ENCODE data around the gene PARP8.

Gene PARP8

DNA sequence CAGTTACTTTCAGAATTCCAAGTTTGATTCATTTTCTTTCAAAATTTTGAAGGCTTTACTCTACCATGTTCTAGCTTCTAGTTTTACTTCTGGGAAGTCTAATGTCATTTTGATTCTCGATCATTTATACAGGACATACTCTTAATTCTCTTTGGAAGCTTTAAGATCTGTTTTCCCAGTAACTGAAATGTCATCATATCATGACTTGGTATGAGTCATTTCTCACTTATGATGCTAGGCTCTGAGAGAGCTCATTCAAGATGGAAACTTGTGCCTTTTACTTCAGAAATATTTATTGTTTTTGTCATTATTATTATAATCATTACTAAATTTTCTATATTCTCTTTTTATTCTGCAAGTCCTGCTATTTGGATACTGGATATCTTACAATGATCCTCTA is 222.3 kb downstream of the PARP8 start:
- ATAC-seq (ENCODE audit: insufficient read depth, low read depth) (no peak), DNase-seq (no peak)
- Histone ChIP-seq H3K9me3 (ENCODE audit: insufficient read depth, low read length, severe bottlenecking) (no peaks in the 10 kb centered on the region), H3K4me1 (ENCODE audit: insufficient read depth, low read length) (no peaks in the 10 kb centered on the region), H3K27me3 (ENCODE audit: insufficient read depth, low read length, poor library complexity) (no peaks in the 10 kb centered on the region), H3K4me2 (ENCODE audit: insufficient read depth, low read length) (no peak overlapping the region), H2AFZ (ENCODE audit: low read depth, low read length) (no peak overlapping the region), H3K79me2 (ENCODE audit: insufficient read depth, low read length) (no peaks in the 10 kb centered on the region), H3K27ac (ENCODE audit: low read length) (no peak overlapping the region), H3K36me3 (ENCODE audit: insufficient read depth, low read length) (no peaks in the 10 kb centered on the region), H3K9ac (ENCODE audit: low read depth, low read length) (no peak overlapping the region), H4K20me1 (ENCODE audit: insufficient read depth, low read length) (no peaks in the 10 kb centered on the region), H3K4me3 (ENCODE audit: low read depth in 1 of 2, low read length in 2 of 2) (no peak overlapping the region)
- no peak for TF ChIP-seq EZH2 (IDR thresholded peaks at IDR 0.05; ENCODE audit: borderline replicate concordance, low read depth, low read length, severe bottlenecking)
- TF ChIP-seq, protein P1, sequence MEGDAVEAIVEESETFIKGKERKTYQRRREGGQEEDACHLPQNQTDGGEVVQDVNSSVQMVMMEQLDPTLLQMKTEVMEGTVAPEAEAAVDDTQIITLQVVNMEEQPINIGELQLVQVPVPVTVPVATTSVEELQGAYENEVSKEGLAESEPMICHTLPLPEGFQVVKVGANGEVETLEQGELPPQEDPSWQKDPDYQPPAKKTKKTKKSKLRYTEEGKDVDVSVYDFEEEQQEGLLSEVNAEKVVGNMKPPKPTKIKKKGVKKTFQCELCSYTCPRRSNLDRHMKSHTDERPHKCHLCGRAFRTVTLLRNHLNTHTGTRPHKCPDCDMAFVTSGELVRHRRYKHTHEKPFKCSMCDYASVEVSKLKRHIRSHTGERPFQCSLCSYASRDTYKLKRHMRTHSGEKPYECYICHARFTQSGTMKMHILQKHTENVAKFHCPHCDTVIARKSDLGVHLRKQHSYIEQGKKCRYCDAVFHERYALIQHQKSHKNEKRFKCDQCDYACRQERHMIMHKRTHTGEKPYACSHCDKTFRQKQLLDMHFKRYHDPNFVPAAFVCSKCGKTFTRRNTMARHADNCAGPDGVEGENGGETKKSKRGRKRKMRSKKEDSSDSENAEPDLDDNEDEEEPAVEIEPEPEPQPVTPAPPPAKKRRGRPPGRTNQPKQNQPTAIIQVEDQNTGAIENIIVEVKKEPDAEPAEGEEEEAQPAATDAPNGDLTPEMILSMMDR (IDR thresholded peaks at IDR 0.05; ENCODE audit: borderline replicate concordance, extremely low read depth, low read length, poor library complexity, severe bottlenecking) = no peak

DNA sequence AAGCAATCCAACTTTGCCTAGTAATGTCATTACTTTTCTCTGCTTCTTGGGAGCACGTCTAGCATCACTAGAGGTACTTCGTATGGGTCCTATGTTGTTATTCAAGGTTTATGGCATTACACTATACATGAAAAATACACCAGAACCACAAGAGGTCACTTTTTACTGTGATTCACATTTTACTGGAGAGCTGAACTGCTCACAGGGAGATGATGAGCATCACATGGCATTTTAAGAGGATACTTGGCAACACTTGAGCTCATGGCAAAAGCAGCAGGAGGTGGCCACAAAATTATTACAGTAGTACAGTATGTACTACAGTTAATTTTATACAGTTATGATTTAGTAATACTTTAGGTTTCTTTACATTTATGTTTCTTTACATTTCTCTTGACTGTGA is 223.4 kb downstream of the PARP8 start:
- no peaks in the 10 kb centered on the region for H3K4me1 ChIP-seq (ENCODE audit: insufficient read depth, low read length)

More for the DNA sequence above, 223.4 kb downstream of the PARP8 start:
- DNase-seq = no peak
- no peaks in the 10 kb centered on the region for H3K36me3 ChIP-seq (ENCODE audit: insufficient read depth, low read length)
- no peak overlapping the region for H3K4me2 ChIP-seq (ENCODE audit: insufficient read depth, low read length)
- H3K4me3 ChIP-seq (ENCODE audit: low read depth in 1 of 2, low read length in 2 of 2) = no peak overlapping the region
- no peaks in the 10 kb centered on the region for H3K9me3 ChIP-seq (ENCODE audit: insufficient read depth, low read length, severe bottlenecking)
- no peak overlapping the region for H3K27ac ChIP-seq (ENCODE audit: low read length)
- TF ChIP-seq, protein P1 (IDR thresholded peaks at IDR 0.05; ENCODE audit: borderline replicate concordance, extremely low read depth, low read length, poor library complexity, severe bottlenecking) = no peak
- no peak for TF ChIP-seq EZH2 (IDR thresholded peaks at IDR 0.05; ENCODE audit: borderline replicate concordance, low read depth, low read length, severe bottlenecking)
- no peak overlapping the region for H3K9ac ChIP-seq (ENCODE audit: low read depth, low read length)
- H3K79me2 ChIP-seq (ENCODE audit: insufficient read depth, low read length) = no peaks in the 10 kb centered on the region
- H4K20me1 ChIP-seq (ENCODE audit: insufficient read depth, low read length) = no peaks in the 10 kb centered on the region
- ATAC-seq (ENCODE audit: insufficient read depth, low read depth) = no peak
- H2AFZ ChIP-seq (ENCODE audit: low read depth, low read length) = no peak overlapping the region
- H3K27me3 ChIP-seq (ENCODE audit: insufficient read depth, low read length, poor library complexity) = no peaks in the 10 kb centered on the region

All from DND-41 (cell line).